Measurements from ENCODE around the gene CCNYL1.

DNA sequence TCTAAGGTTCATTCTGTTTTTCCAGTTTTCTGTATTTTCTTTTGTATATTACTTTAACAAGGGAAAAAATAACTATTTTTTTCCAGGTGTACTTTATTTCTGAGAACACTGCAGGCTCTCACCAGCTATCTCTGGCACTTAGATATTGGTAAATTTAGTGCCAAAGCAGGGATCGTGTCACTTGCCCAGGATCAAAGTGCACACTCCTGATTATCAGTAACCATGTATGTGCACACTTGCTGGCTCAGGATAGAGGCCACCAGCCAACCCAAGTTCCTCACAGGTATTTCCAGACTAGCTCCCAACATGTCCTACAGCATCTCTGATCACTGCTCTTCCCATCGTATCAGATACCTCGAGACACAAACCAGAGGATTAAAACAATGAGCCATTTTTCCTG is 64.0 kb downstream of the CCNYL1 start:
- TF ChIP-seq, protein P1, sequence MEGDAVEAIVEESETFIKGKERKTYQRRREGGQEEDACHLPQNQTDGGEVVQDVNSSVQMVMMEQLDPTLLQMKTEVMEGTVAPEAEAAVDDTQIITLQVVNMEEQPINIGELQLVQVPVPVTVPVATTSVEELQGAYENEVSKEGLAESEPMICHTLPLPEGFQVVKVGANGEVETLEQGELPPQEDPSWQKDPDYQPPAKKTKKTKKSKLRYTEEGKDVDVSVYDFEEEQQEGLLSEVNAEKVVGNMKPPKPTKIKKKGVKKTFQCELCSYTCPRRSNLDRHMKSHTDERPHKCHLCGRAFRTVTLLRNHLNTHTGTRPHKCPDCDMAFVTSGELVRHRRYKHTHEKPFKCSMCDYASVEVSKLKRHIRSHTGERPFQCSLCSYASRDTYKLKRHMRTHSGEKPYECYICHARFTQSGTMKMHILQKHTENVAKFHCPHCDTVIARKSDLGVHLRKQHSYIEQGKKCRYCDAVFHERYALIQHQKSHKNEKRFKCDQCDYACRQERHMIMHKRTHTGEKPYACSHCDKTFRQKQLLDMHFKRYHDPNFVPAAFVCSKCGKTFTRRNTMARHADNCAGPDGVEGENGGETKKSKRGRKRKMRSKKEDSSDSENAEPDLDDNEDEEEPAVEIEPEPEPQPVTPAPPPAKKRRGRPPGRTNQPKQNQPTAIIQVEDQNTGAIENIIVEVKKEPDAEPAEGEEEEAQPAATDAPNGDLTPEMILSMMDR (conservative IDR thresholded peaks at IDR 0.05) = no peak
- no peak for TF ChIP-seq EZH2 (IDR thresholded peaks at IDR 0.05; ENCODE audit: low read depth)

Data from PC-9 (cell line).